ENCODE data around the gene CTNNBIP1.

GRCh38 chr1:9916452-9916851, 6.4 kb upstream of the CTNNBIP1 start:
- TF ChIP-seq FOXM1 (IDR thresholded peaks at IDR 0.05; ENCODE audit: low read depth) = no peak
- no peak for TF ChIP-seq CTCF (IDR thresholded peaks at IDR 0.05)
- no peak for TF ChIP-seq POLR2AphosphoS5 (IDR thresholded peaks at IDR 0.05; ENCODE audit: low read depth, low read length)
- TF ChIP-seq USF2 (IDR thresholded peaks at IDR 0.05; ENCODE audit: borderline replicate concordance, low read depth, low read length) = no peak
- TF ChIP-seq RAD21 (IDR thresholded peaks at IDR 0.05; ENCODE audit: low read length) = no peak
- no peak for TF ChIP-seq ELF1 (IDR thresholded peaks at IDR 0.05)
- TF ChIP-seq GABPA (IDR thresholded peaks at IDR 0.05; ENCODE audit: low read depth) = no peak
- no peak for TF ChIP-seq MXI1 (IDR thresholded peaks at IDR 0.05; ENCODE audit: low read depth, low read length)
- TF ChIP-seq YY1 (IDR thresholded peaks at IDR 0.05; ENCODE audit: low read depth) = no peak

Data from SK-N-SH (cell line).